WERI-Rb-1 (cell line): ENCODE data around the gene IGFBP3.

Source experiments
- DNase-seq: peaks from one replicate; pipeline ENCODE4 v3.0.0-alpha.2; 2020
- H3K27ac ChIP-seq: fragments of 250-450 bp; sonication (Bioruptor Pico); 2 replicates; pipeline ENCODE4 v1.5.1; 2020; ENCODE audit warnings: mild to moderate bottlenecking, moderate library complexity
- H3K27me3 ChIP-seq: fragments of 250-450 bp; sonication (Bioruptor Pico); 2 replicates; pipeline ENCODE4 v1.5.1; 2021; ENCODE audit warnings: mild to moderate bottlenecking, low read depth, moderate library complexity; ENCODE audit not compliant: insufficient read depth, severe bottlenecking
- H3K36me3 ChIP-seq: fragments of 250-450 bp; sonication (Bioruptor Pico); 2 replicates; pipeline ENCODE4 v1.5.1; 2020; ENCODE audit warnings: mild to moderate bottlenecking, moderate library complexity
- H3K4me3 ChIP-seq: 2 replicates; pipeline ENCODE4 v1.5.1; 2011; ENCODE audit warnings: low read depth, mild to moderate bottlenecking, control low read depth, low read length
- H3K9me3 ChIP-seq: fragments of 250-450 bp; sonication (Bioruptor Pico); 2 replicates; pipeline ENCODE4 v1.5.1; 2021; ENCODE audit warnings: mild to moderate bottlenecking, moderate library complexity; ENCODE audit not compliant: severe bottlenecking
- TF ChIP-seq, protein P1 (sequence below): IDR thresholded peaks from 2 replicates; pipeline ENCODE4 v1.5.1; 2011; ENCODE audit warnings: low read depth, mild to moderate bottlenecking, control low read depth, inconsistent platforms, low read length

IGFBP3 gene

GRCh38 chr7:45930967-45931366 is 9.9 kb upstream of the IGFBP3 start:
- no peak for DNase-seq
- Histone ChIP-seq H3K9me3 (no peaks in the 10 kb centered on the region), H3K36me3 (no peaks in the 10 kb centered on the region), H3K27me3 (peaks cover 10% of the 10 kb centered on the region), H3K4me3 (no peak overlapping the region), H3K27ac (no peak overlapping the region)
- TF ChIP-seq, protein P1, sequence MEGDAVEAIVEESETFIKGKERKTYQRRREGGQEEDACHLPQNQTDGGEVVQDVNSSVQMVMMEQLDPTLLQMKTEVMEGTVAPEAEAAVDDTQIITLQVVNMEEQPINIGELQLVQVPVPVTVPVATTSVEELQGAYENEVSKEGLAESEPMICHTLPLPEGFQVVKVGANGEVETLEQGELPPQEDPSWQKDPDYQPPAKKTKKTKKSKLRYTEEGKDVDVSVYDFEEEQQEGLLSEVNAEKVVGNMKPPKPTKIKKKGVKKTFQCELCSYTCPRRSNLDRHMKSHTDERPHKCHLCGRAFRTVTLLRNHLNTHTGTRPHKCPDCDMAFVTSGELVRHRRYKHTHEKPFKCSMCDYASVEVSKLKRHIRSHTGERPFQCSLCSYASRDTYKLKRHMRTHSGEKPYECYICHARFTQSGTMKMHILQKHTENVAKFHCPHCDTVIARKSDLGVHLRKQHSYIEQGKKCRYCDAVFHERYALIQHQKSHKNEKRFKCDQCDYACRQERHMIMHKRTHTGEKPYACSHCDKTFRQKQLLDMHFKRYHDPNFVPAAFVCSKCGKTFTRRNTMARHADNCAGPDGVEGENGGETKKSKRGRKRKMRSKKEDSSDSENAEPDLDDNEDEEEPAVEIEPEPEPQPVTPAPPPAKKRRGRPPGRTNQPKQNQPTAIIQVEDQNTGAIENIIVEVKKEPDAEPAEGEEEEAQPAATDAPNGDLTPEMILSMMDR = no peak

- Histone ChIP-seq H3K27me3 (peaks cover 20% of the 10 kb centered on the region), H3K36me3 (no peaks in the 10 kb centered on the region), H3K27ac (no peak overlapping the region), H3K4me3 (no peak overlapping the region), H3K9me3 (no peaks in the 10 kb centered on the region)
- no peak for DNase-seq
- TF ChIP-seq, protein P1 = no peak
Observed at GRCh38 chr7:45927721-45928120, 6.6 kb upstream of the IGFBP3 start.

GRCh38 chr7:45924283-45924682 is 3.2 kb upstream of the IGFBP3 start:
- Histone ChIP-seq H3K9me3 (no peaks in the 10 kb centered on the region), H3K4me3 (no peak overlapping the region), H3K36me3 (no peaks in the 10 kb centered on the region), H3K27me3 (peaks cover 53% of the 10 kb centered on the region), H3K27ac (no peak overlapping the region)
- no peak for DNase-seq
- TF ChIP-seq, protein P1 = no peak

DNA sequence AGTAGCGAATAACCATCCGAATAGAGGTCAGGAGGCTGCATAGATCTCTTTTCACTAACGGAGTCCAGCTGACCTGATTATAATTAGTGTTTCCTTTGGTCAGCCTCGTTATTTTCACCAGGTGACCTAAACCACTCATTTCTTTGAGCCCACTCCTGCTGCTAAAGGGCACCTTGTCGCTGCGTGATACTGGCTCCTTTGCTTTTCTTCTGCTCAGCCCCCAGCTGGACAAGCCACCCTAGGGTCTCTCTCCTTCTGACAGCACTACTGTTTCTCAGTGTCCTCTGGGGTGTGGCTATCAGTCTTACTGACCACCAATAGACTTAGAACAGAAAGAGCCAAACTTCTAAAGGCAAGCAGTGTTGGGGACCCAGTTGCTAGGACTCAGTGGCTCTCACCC is 2.7 kb upstream of the IGFBP3 start:
- TF ChIP-seq, protein P1 = no peak
- Histone ChIP-seq H3K4me3 (no peak overlapping the region), H3K27ac (no peak overlapping the region), H3K9me3 (no peaks in the 10 kb centered on the region), H3K27me3 (peaks cover 55% of the 10 kb centered on the region), H3K36me3 (no peaks in the 10 kb centered on the region)
- no peak for DNase-seq

- peaks cover 56% of the 10 kb centered on the region for H3K27me3 ChIP-seq
- H3K4me3 ChIP-seq = no peak overlapping the region
- TF ChIP-seq, protein P1 = peak; percentile 76
- H3K27ac ChIP-seq = no peak overlapping the region
- H3K9me3 ChIP-seq = no peaks in the 10 kb centered on the region
- no peaks in the 10 kb centered on the region for H3K36me3 ChIP-seq
- DNase-seq = peak; percentile 63
Observed at GRCh38 chr7:45923290-45923689, 2.2 kb upstream of the IGFBP3 start.

GRCh38 chr7:45922810-45923209 is 1.7 kb upstream of the IGFBP3 start:
- H3K4me3 ChIP-seq = peak overlapping the region; percentile 22
- H3K36me3 ChIP-seq = no peaks in the 10 kb centered on the region

More at GRCh38 chr7:45922810-45923209, 1.7 kb upstream of the IGFBP3 start:
- TF ChIP-seq, protein P1 = no peak
- no peak for DNase-seq
- Histone ChIP-seq H3K27me3 (peaks cover 61% of the 10 kb centered on the region), H3K9me3 (no peaks in the 10 kb centered on the region), H3K27ac (no peak overlapping the region)
